Bronchial epithelial cell (primary cell): ENCODE results near the gene ANKRD50. TPM values are rescaled to one million over a fixed set of nuclear protein-coding genes. Genes with fewer than 3 reads are reported as not detected.

Experiments
- DNase-seq: peaks from one replicate; pipeline ENCODE4 v3.0.0-alpha.2; 2010; ENCODE audit warnings: low read depth
- FAIRE-seq: peaks from 2 replicates; lab custom pipeline; 2011; peaks lifted over from hg19 to GRCh38; lab: Jason Lieb, UNC
- H3K27me3 ChIP-seq: 2 replicates; pipeline ENCODE4 v1.5.1; 2011; ENCODE audit warnings: low read length; ENCODE audit not compliant: control insufficient read depth, insufficient read depth
- H3K36me3 ChIP-seq: 2 replicates; pipeline ENCODE4 v1.5.1; 2011; ENCODE audit warnings: low read length; ENCODE audit not compliant: control insufficient read depth, insufficient read depth
- H3K4me3 ChIP-seq: 2 replicates; pipeline ENCODE4 v1.5.1; 2011; ENCODE audit warnings: mild to moderate bottlenecking, low read depth, low read length, control low read depth
- total RNA-seq: library from RNA; depleted of rRNA; stranded (reverse); fragments of >200 nt; gene quantifications from 2 replicates; pipeline ENCODE4 v1.2.1, GENCODE V29; 2014
- TF ChIP-seq, protein P1 (sequence below): IDR thresholded peaks from 2 replicates; pipeline ENCODE4 v1.5.1; 2011; ENCODE audit warnings: mild to moderate bottlenecking, moderate library complexity, low read length, control low read depth, inconsistent platforms; ENCODE audit not compliant: insufficient read depth, severe bottlenecking

The ANKRD50 gene
- total RNA-seq, 1 donor from 2014 or later = 36.3 TPM

DNA sequence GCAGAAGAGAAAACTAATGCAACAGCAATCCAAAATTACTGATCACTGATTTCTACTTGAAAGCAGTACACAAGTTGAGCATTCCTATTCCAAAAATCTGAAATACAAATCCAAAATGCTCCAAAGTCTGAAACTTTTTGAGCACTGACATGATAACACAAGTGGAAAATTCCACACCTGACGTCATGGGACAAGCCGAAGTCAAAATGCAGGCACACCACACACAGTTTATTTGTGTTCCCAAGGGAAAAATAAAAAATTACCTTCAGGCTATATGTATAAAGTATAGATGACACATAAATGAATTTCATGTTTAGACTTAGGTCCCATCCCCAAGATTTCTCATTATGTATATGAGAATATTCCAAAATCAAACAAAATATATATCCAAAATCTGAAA is 20.7 kb downstream of the ANKRD50 start:
- no peak for FAIRE-seq
- TF ChIP-seq, protein P1, sequence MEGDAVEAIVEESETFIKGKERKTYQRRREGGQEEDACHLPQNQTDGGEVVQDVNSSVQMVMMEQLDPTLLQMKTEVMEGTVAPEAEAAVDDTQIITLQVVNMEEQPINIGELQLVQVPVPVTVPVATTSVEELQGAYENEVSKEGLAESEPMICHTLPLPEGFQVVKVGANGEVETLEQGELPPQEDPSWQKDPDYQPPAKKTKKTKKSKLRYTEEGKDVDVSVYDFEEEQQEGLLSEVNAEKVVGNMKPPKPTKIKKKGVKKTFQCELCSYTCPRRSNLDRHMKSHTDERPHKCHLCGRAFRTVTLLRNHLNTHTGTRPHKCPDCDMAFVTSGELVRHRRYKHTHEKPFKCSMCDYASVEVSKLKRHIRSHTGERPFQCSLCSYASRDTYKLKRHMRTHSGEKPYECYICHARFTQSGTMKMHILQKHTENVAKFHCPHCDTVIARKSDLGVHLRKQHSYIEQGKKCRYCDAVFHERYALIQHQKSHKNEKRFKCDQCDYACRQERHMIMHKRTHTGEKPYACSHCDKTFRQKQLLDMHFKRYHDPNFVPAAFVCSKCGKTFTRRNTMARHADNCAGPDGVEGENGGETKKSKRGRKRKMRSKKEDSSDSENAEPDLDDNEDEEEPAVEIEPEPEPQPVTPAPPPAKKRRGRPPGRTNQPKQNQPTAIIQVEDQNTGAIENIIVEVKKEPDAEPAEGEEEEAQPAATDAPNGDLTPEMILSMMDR = no peak
- Histone ChIP-seq H3K4me3 (no peak overlapping the region), H3K36me3 (no peaks in the 10 kb centered on the region), H3K27me3 (no peaks in the 10 kb centered on the region)
- no peak for DNase-seq

GRCh38 chr4:124686279-124686678 is 26.3 kb downstream of the ANKRD50 start:
- Histone ChIP-seq H3K36me3 (no peaks in the 10 kb centered on the region), H3K4me3 (no peak overlapping the region), H3K27me3 (no peaks in the 10 kb centered on the region)
- no peak for DNase-seq
- no peak for FAIRE-seq
- TF ChIP-seq, protein P1 = no peak

DNA sequence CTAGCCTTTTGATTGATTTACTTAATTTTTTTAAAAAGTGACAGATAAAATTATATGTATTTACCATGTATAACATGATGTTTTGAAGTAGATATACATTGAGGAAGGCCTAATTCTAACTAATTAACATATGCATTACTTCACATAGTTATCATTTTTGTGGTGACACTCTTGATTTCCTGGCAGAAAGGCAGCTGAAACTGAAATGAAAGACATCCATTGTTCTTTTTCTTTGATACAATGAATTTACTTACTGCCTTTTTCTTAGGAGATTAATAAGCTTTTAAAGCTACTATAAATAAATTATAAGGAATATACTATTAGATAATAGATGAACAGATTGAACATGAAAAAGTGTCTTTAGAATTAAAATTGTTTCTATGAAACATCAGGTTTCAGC is 26.7 kb downstream of the ANKRD50 start:
- FAIRE-seq (no peak), DNase-seq (no peak)
- TF ChIP-seq, protein P1 = no peak
- Histone ChIP-seq H3K4me3 (no peak overlapping the region), H3K27me3 (no peaks in the 10 kb centered on the region), H3K36me3 (no peaks in the 10 kb centered on the region)

- FAIRE-seq = no peak
- H3K27me3 ChIP-seq = no peaks in the 10 kb centered on the region
- H3K36me3 ChIP-seq = no peaks in the 10 kb centered on the region
- TF ChIP-seq, protein P1 = no peak
- peak; percentile 75 for DNase-seq
- no peak overlapping the region for H3K4me3 ChIP-seq
These were observed 28.2 kb downstream of the ANKRD50 start for GRCh38 chr4:124684301-124684700.

DNA sequence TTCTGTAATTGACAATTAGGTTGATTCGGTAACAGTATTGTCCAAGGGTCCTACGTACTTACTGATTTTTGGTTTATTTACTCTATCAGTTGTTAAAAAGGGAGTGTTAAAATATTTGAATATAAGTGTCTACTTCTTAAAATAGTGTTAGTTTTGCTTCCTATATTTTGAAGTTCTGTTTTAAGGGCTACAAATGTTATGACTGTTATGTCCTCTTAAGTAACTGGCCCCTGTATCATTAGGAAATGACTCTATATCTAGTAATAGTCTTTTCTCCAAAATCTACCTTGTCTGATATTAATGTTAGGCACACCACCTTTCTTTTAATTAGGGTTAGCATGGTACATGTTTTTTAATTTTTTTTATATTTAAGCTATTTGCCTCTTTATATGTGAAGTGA is 30.1 kb downstream of the ANKRD50 start:
- DNase-seq (no peak), FAIRE-seq (no peak)
- no peaks in the 10 kb centered on the region for H3K27me3 ChIP-seq
- TF ChIP-seq, protein P1 = no peak
- no peak overlapping the region for H3K4me3 ChIP-seq
- H3K36me3 ChIP-seq = no peaks in the 10 kb centered on the region

- TF ChIP-seq, protein P1 = no peak
- FAIRE-seq = no peak
- Histone ChIP-seq H3K4me3 (no peak overlapping the region), H3K27me3 (no peaks in the 10 kb centered on the region), H3K36me3 (peaks cover 12% of the 10 kb centered on the region)
- no peak for DNase-seq
These were observed 46.0 kb downstream of the ANKRD50 start for GRCh38 chr4:124666496-124666895.
